GM12892 (cell line): ENCODE measurements around the gene TRPV3.

Experiments used
- DNase-seq: peaks from one replicate; pipeline ENCODE4 v3.0.0; 2011; ENCODE audit not compliant: insufficient read length
- FAIRE-seq: peaks from 2 replicates; lab custom pipeline; 2011; peaks lifted over from hg19 to GRCh38; lab: Jason Lieb, UNC
- POLR2A ChIP-seq: IDR thresholded peaks from 2 replicates; pipeline ENCODE4 v1.6.1; 2011; ENCODE audit warnings: low read depth, low read length, control low read depth
- POLR2AphosphoS5 ChIP-seq: IDR thresholded peaks from 2 replicates; pipeline ENCODE4 v1.6.1; 2011; ENCODE audit warnings: low read depth, low read length, control low read depth
- TAF1 ChIP-seq: IDR thresholded peaks from 2 replicates; pipeline ENCODE4 v1.6.1; 2011; ENCODE audit warnings: low read depth, mild to moderate bottlenecking, control low read depth, low read length, borderline replicate concordance

The TRPV3 gene

DNA sequence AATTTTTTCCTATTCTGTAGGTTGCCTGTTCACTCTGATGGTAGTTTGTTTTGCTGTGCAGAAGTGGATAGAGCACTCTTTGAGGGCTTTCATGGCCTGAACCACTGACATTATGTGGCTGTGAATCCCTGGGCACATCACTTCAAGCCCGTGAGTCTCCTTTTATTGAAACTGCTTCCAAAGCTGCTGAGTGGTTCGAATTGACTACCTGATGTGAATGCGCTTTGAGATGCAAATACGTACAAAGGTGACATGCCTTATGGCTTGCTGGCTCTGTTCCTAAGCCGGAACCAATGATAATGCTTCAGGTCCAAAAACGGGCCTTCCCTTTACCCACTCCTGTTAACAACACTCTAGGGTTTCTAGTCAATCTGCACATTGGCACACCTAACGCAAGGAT lies 47.5 kb downstream of the TRPV3 start:
- FAIRE-seq (no peak), DNase-seq (no peak)
- TF ChIP-seq POLR2A (no peak), POLR2AphosphoS5 (no peak), TAF1 (no peak)

GRCh38 chr17:3507869-3508268 lies 49.7 kb downstream of the TRPV3 start:
- DNase-seq (no peak), FAIRE-seq (no peak)
- no peak for TF ChIP-seq TAF1
- no peak for TF ChIP-seq POLR2A
- TF ChIP-seq POLR2AphosphoS5: no peak

DNA sequence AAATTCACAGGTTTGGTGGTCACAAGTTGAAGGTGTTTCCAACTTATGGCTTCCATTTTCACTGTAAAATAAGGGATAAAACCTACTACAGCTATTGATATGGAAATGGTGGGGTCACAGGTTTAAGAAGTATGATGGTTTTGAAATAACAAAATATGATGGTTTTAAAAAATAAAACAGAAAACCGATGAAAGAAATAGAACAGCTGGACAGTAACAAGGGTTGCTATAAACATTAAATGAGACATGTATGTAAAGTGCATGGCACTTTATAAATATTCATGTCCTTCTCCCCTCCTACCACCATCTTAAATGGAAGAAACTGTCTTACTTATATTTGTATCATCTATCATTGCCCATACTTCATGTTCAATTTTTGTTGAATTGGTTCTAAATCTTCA lies 50.5 kb downstream of the TRPV3 start:
- FAIRE-seq (no peak), DNase-seq (no peak)
- TF ChIP-seq POLR2AphosphoS5 (no peak), TAF1 (no peak), POLR2A (no peak)

DNA sequence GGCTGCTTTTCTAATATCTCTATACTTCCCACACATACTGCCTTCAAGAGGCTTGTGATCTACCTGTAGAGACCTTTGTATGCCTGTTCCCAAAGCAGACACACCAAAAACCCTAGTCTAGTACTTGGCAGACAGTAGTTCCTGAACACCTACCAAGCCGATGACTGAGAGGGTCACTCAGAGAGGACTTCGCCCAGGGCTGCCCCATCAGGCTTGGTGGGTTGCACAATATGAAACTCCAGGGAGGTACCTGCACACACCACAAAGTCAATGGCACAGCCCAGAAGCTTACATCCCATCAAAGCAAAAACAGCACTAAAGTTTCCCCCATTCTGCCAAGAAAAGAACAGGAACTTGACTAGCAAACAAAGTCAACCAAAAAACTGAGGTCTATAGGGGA lies 51.6 kb downstream of the TRPV3 start:
- FAIRE-seq (no peak), DNase-seq (no peak)
- TF ChIP-seq POLR2AphosphoS5 (no peak), POLR2A (no peak), TAF1 (no peak)

DNA sequence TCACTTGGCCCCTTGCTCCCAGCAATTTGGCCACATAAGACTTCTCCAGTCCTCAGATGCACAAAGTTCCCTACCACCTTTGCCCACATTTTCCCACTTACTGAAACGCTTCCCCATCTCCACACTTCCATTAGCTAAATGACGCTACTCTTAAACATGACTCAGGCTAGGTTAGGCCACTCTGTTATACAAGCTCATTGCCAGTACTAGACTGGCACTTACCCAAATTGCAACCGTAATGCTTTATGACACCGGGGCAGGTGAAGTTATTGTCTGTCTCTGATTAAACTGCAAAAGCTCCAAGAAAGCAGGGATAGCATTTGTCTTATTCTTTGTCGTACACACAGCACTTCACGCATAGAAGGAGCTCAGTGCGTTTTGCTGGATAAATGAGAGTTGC lies 52.6 kb downstream of the TRPV3 start:
- FAIRE-seq (no peak), DNase-seq (no peak)

GRCh38 chr17:3503285-3503684 lies 54.3 kb downstream of the TRPV3 start:
- TF ChIP-seq POLR2A (no peak), TAF1 (no peak), POLR2AphosphoS5 (no peak)
- DNase-seq (no peak), FAIRE-seq (no peak)

More for the DNA sequence above, 52.6 kb downstream of the TRPV3 start:
- TF ChIP-seq TAF1 (no peak), POLR2A (no peak), POLR2AphosphoS5 (no peak)

DNA sequence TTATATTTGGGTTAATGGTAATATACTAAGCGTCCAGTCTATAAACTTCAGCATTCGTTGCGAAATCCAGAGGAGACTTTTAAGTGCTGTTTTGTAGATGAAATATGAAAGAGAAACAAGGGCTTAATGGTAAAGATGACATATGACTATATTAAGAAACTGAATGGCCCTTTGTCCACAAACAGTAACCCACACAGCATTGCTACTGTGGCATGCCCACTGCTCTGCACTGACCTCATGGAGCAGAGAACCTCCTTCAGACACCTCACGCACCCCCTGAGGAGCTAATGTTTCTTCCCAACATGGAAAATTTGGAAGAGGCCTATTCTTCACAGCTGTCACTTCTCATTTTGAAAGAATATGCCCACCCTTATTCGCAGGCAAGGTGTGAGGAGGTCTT lies 55.1 kb downstream of the TRPV3 start:
- FAIRE-seq: no peak
- TF ChIP-seq POLR2A: no peak
- no peak for TF ChIP-seq POLR2AphosphoS5
- TF ChIP-seq TAF1: no peak
- DNase-seq: no peak

- DNase-seq (no peak), FAIRE-seq (no peak)
- TF ChIP-seq POLR2AphosphoS5 (no peak), TAF1 (no peak), POLR2A (no peak)
These were observed 56.3 kb downstream of the TRPV3 start for GRCh38 chr17:3501344-3501743.

DNA sequence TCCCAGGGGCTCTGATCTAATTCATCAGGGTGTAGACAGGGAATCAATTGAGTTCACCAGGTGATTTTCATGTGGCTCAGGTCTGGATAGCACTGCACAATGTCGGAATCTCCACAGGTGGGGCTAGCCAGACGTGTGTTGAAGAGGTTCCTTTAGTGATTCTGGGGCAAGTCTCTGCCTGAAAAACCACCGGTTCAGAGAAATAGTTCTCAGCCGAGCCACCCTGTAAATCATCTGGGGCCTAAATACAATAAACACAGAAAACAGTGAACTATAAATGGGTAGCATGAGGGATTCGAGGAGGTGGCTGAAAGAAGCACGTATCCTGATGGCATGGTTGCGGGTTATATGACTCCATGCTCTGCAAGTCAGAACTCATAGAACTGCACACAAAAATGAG lies 60.5 kb downstream of the TRPV3 start:
- TF ChIP-seq TAF1 (no peak), POLR2A (no peak), POLR2AphosphoS5 (no peak)
- FAIRE-seq: no peak

DNA sequence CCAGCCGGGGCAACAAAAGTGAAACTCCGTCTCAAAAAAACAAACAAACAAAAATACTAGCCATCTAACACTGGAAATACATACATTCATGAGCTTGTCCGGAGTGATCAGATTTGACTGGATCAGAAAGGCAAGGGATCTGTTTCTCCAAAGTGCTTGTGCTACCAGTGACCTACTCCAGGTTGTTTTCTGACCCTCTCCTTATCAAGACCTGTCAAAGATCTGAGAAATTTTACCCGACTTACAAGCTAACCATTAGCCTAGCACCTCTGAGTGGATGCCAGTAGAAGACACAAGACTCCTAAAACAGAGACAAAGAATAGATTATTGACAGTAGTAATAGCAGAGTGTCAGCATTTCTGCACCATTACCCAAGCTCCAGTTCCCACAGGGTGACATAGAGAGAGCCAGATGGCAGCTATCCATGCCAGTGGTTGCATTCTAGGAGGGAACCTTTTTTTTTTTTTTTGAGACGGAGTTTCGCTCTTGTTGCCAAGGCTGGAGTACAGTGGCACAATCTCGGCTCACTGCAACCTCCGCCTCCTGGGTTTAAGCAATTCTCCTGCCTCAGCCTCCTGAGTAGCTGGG lies 72.0 kb downstream of the TRPV3 start:
- TF ChIP-seq POLR2A (no peak), TAF1 (no peak), POLR2AphosphoS5 (no peak)
- DNase-seq (no peak), FAIRE-seq (no peak)

More for the DNA sequence above, 60.5 kb downstream of the TRPV3 start:
- no peak for DNase-seq

DNA sequence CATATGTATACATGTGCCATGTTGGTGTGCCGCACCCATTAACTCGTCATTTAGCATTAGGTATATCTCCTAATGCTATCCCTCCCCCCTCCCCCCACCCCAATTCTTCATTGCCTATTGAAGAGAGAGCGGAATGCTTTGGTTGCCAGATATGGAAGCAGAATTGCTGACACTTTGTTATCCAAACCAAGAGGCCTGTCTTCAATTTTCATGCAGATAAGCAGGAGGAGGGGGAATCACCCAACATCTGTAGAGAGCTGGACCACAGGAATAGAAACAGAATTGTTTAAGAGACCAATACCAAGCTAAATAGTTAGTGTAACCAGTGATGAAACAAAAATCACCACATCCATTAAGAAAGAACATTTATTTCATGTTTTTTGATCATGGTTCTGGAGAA lies 74.8 kb downstream of the TRPV3 start:
- DNase-seq (no peak), FAIRE-seq (no peak)
- TF ChIP-seq POLR2A: no peak
- TF ChIP-seq POLR2AphosphoS5: no peak
- TF ChIP-seq TAF1: no peak

DNA sequence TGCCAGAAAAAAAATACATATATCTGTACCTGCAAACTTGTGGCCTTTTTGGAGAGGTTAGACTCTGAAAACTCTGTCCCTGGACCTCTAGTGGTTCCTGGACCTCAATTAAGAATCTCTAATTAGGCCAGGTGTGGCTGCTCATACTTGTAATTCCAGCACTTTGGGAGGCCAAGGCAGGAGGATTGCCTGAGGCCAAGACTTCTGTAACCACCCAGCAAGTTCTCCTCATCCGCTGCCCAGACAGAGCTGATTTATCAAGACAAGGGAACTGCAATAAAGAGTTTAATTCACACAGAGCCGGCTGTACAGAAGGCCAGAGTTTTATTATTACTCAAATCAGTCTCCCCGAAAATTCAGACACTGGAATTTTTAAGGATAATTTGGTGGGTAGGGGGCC lies 77.6 kb downstream of the TRPV3 start:
- DNase-seq (no peak), FAIRE-seq (no peak)
- TF ChIP-seq POLR2AphosphoS5: no peak
- TF ChIP-seq POLR2A: no peak
- TF ChIP-seq TAF1: no peak

DNA sequence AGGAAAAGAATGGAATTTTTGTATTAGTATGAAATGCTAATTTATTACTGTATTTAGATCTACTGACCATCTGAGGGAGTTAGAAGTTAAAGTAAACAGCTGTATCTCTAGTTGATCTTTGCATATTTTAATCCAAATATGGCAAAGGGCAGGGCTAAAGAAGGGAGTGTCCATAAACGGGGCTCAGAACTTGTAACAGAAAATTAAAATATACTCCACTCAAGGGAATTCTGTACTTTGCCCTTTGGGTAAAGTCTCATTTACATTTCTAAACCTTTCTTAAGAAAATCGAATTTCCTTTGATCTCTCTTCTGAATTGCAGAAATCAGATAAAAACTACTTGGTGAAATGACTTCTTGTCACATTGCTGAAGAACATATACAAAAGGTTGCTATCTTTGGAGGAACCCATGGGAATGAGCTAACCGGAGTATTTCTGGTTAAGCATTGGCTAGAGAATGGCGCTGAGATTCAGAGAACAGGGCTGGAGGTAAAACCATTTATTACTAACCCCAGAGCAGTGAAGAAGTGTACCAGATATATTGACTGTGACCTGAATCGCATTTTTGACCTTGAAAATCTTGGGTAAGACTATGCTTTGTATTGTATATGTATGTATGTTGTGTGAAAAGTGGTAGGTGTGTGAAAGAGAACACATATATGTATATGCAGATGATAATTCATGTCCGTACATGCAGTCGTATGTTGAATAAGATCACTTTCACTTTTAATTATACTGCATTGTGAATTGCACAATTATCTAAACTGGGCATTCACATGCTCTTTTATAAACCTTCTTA lies 81.6 kb downstream of the TRPV3 start, which contains the start of gene ASPA:
Gene ASPA, plus strand, starts transcription at position 186 of the 799 bp plus-strand sequence. Its CDS starts 163 bp downstream, at position 349.
- TF ChIP-seq TAF1 (no peak), POLR2A (no peak), POLR2AphosphoS5 (no peak)
- DNase-seq: no peak
- FAIRE-seq: peak; percentile 44
